Spleen (tissue), 11 donors: Measurements from ENCODE around the gene TJP2. TPM values are rescaled to one million over a fixed set of nuclear protein-coding genes. Genes with fewer than 3 reads are reported as not detected.

Experiments used
- DNase-seq: peaks from one replicate; pipeline ENCODE4 v3.0.0-alpha.2; 2020
- H3K27ac ChIP-seq, 8 donors: fragments of 200-600 bp; sonication (generic) in 7 of 8; 1 replicate in 4 of 8; 2 replicates in 4 of 8; pipeline versions ENCODE4 v1.5.0 to v1.8.0; 2016 to 2021; ENCODE audit warnings: inconsistent platforms in 4 of 8, mild to moderate bottlenecking in 4 of 8, moderate library complexity in 1 of 8
- H3K27me3 ChIP-seq, 7 donors: fragments of 200-600 bp; sonication (generic) in 6 of 7; replicated peaks in 1 of 7; 1 replicate in 4 of 7; 2 replicates in 3 of 7; pipeline versions ENCODE4 v1.5.0 to v1.8.0; 2016 to 2021; ENCODE audit warnings: inconsistent platforms in 3 of 7, mild to moderate bottlenecking in 1 of 7
- H3K36me3 ChIP-seq, 6 donors: fragments of 200-600 bp; sonication (generic) in 5 of 6; 1 replicate in 4 of 6; 2 replicates in 2 of 6; pipeline versions ENCODE4 v1.5.0 to v1.8.0; 2016 to 2021; ENCODE audit warnings: inconsistent platforms in 2 of 6
- H3K4me1 ChIP-seq, 6 donors: fragments of 200-600 bp; sonication (generic) in 5 of 6; 1 replicate in 3 of 6; 2 replicates in 3 of 6; pipeline versions ENCODE4 v1.5.0 to v1.8.0; 2016 to 2021; ENCODE audit warnings: inconsistent platforms in 3 of 6
- H3K4me3 ChIP-seq, 8 donors: fragments of 200-600 bp; sonication (generic) in 7 of 8; 1 replicate in 4 of 8; 2 replicates in 4 of 8; pipeline versions ENCODE4 v1.5.0 to v1.8.0; 2016 to 2021; ENCODE audit warnings: inconsistent platforms in 4 of 8, mild to moderate bottlenecking in 4 of 8, moderate library complexity in 2 of 8
- H3K9me3 ChIP-seq, 8 donors: fragments of 200-600 bp; sonication (generic) in 7 of 8; 1 replicate in 4 of 8; 2 replicates in 4 of 8; pipeline versions ENCODE4 v1.5.0 to v1.8.0; 2016 to 2021; ENCODE audit warnings: inconsistent platforms in 4 of 8
- CTCF ChIP-seq, 11 experiments: fragments of 200-600 bp in 7 of 11; fragments of 450-650 bp in 4 of 11; sonication (generic) in 4 of 11; IDR thresholded peaks in 8 of 11; conservative IDR thresholded peaks in 3 of 11; 1 replicate in 7 of 11; 2 replicates in 4 of 11; pipeline versions ENCODE4 v1.4.0 to v1.8.0; 2016 to 2021; ENCODE audit warnings: antibody characterized with exemption in 11 of 11, inconsistent platforms in 4 of 11, mild to moderate bottlenecking in 1 of 11
- POLR2A ChIP-seq, 3 donors: fragments of 450-650 bp; IDR thresholded peaks; one replicate each; pipeline ENCODE4 v1.5.1; 2017; ENCODE audit warnings: antibody characterized with exemption in 3 of 3, mild to moderate bottlenecking in 1 of 3
- POLR2AphosphoS5 ChIP-seq, 3 donors: sonication (generic); formaldehyde crosslinking; IDR thresholded peaks; one replicate each; pipeline ENCODE4 v1.5.1; 2017; ENCODE audit warnings: antibody characterized with exemption in 3 of 3
- WGBS, 5 donors: extraction: QIAGEN DNeasy Blood & Tissue Kit in 3 of 5; methylation state at CpG; one replicate each; pipeline versions ENCODE4 v1.1.5 to v1.1.7; 2013 to 2018; 5-methylcytosine and 5-hydroxymethylcytosine counted together
- intact Hi-C: fragments of 100-400 bp; cut with DNase I; formaldehyde crosslinking; loops from one replicate; pipeline ENCODE4 v1.15.0; 2023; ENCODE audit warnings: low total_unique reads
- polyA plus RNA-seq, 3 donors: library from polyadenylated mRNA; stranded (reverse); fragments of 200-250 nt; gene quantifications; one replicate each; pipeline ENCODE4 v1.2.1, GENCODE V29; 2013
- total RNA-seq, 7 donors: library from RNA; depleted of rRNA in 3 of 7; stranded (reverse); fragments of >200 nt in 3 of 7; fragmentation: NEBNext Ultra II Directional in 4 of 7; extraction: Animal tissue kit (Norgen Biotek cat#: 25700) in 4 of 7; gene quantifications; one replicate each; pipeline versions ENCODE4 v1.1.0 to v1.2.1, GENCODE V29; 2016 to 2021
- donor health status: healthy with polysubstance abuse.
- donor health status: DM: no; HTN: no; CAD: no; lungs with moderate emphysema.
- donor health status: DM: no; HTN: no; CAD: no.
- donor health status: Bipolar disorder and iron deficiency.
- donor health status: healthy.
- donor health status: DM: no; HTN: no; CAD: no.
- donor health status: DM: yes; HTN: yes; CAD: no.

TJP2 gene
- total and polyA plus RNA-seq, 10 donors, result 2.9 to 20.5 (median 15.2) TPM

GRCh38 chr9:69137311-69137710 is 36.8 kb upstream of the TJP2 start:
- no peak overlapping the region for H3K27ac ChIP-seq
- no peak for DNase-seq
- H3K36me3 ChIP-seq, result no peaks in the 10 kb centered on the region
- no peaks in the 10 kb centered on the region for H3K9me3 ChIP-seq
- intact Hi-C loops, result no loop called here
- H3K4me3 ChIP-seq, result no peak overlapping the region
- TF ChIP-seq POLR2A (IDR thresholded peaks at IDR 0.05) (no peak), CTCF (IDR thresholded peaks at IDR 0.05 in 8 of 11, conservative IDR thresholded peaks at IDR 0.05 in 3 of 11) (no peak), POLR2AphosphoS5 (IDR thresholded peaks at IDR 0.05) (no peak)
- peaks cover 0 to 3% (median 1%) of the 10 kb centered on the region in 6 donors for H3K4me1 ChIP-seq
- WGBS, 5 donors, result 89 to 98% (median 95%) methylated on average over 8 of the region's 8 CpGs
- no peaks in the 10 kb centered on the region for H3K27me3 ChIP-seq

- no peak for TF ChIP-seq CTCF (IDR thresholded peaks at IDR 0.05 in 8 of 11, conservative IDR thresholded peaks at IDR 0.05 in 3 of 11)
- TF ChIP-seq POLR2AphosphoS5 (IDR thresholded peaks at IDR 0.05), result no peak
- TF ChIP-seq POLR2A (IDR thresholded peaks at IDR 0.05), result no peak
- 88 to 95% (median 93%) methylated on average over 9 of the region's 9 CpGs for WGBS, 5 donors
- H3K4me1 ChIP-seq, result peaks cover 0 to 8% (median 2%) of the 10 kb centered on the region in 6 donors
- no peak overlapping the region for H3K27ac ChIP-seq
- no peaks in the 10 kb centered on the region for H3K27me3 ChIP-seq
- no peak overlapping the region for H3K4me3 ChIP-seq
- H3K36me3 ChIP-seq, result no peaks in the 10 kb centered on the region
- DNase-seq, result no peak
- H3K9me3 ChIP-seq, result no peaks in the 10 kb centered on the region
- intact Hi-C loops, result no loop called here
These were observed 34.5 kb upstream of the TJP2 start for GRCh38 chr9:69139596-69139995.

- H3K4me3 ChIP-seq, result no peak overlapping the region
- H3K9me3 ChIP-seq, result no peaks in the 10 kb centered on the region
- no peak overlapping the region for H3K27ac ChIP-seq
- H3K27me3 ChIP-seq, result no peaks in the 10 kb centered on the region
- DNase-seq, result no peak
- intact Hi-C loops, result no loop called here
- no peaks in the 10 kb centered on the region for H3K36me3 ChIP-seq
- peaks cover 0 to 8% (median 2%) of the 10 kb centered on the region in 6 donors for H3K4me1 ChIP-seq
- 91 to 96% (median 93%) methylated on average over 5 of the region's 5 CpGs for WGBS, 5 donors
- no peak for TF ChIP-seq CTCF (IDR thresholded peaks at IDR 0.05 in 8 of 11, conservative IDR thresholded peaks at IDR 0.05 in 3 of 11)
- TF ChIP-seq POLR2A (IDR thresholded peaks at IDR 0.05), result no peak
- TF ChIP-seq POLR2AphosphoS5 (IDR thresholded peaks at IDR 0.05), result no peak
These were observed 33.8 kb upstream of the TJP2 start for GRCh38 chr9:69140123-69140735.

GRCh38 chr9:69141851-69142250 is 32.2 kb upstream of the TJP2 start:
- H3K4me1 ChIP-seq, result peaks cover 0 to 8% (median 2%) of the 10 kb centered on the region in 6 donors
- intact Hi-C loops, result no loop called here
- no peak overlapping the region for H3K27ac ChIP-seq
- WGBS, 5 donors, result 79 to 91% (median 88%) methylated on average over 5 of the region's 5 CpGs
- DNase-seq, result no peak
- no peaks in the 10 kb centered on the region for H3K36me3 ChIP-seq
- no peak overlapping the region for H3K4me3 ChIP-seq
- TF ChIP-seq POLR2AphosphoS5 (IDR thresholded peaks at IDR 0.05) (no peak), POLR2A (IDR thresholded peaks at IDR 0.05) (no peak), CTCF (IDR thresholded peaks at IDR 0.05 in 8 of 11, conservative IDR thresholded peaks at IDR 0.05 in 3 of 11) (no peak)
- H3K27me3 ChIP-seq, result no peaks in the 10 kb centered on the region
- no peaks in the 10 kb centered on the region for H3K9me3 ChIP-seq
